HepG2 (cell line): Measurements from ENCODE around the gene VENTX.

Source experiments
- CTCF ChIP-seq: sonication (generic); formaldehyde crosslinking; IDR thresholded peaks from 2 replicates; pipeline ENCODE4 v1.5.0; 2020; ENCODE audit warnings: mild to moderate bottlenecking, missing genetic modification reagents, moderate library complexity
- EZH2 ChIP-seq: conservative IDR thresholded peaks from 2 replicates; pipeline ENCODE4 v1.6.1; 2012; ENCODE audit warnings: mild to moderate bottlenecking, low read depth, low read length, moderate library complexity
- NFIB ChIP-seq: sonication (generic); formaldehyde crosslinking; IDR thresholded peaks from 2 replicates; pipeline ENCODE4 v1.9.0; 2021; ENCODE audit warnings: missing genetic modification reagents, mild to moderate bottlenecking, borderline replicate concordance
- NFIC ChIP-seq: IDR thresholded peaks from 2 replicates; pipeline ENCODE4 v1.6.1; 2012; ENCODE audit warnings: mild to moderate bottlenecking, low read length, inconsistent platforms
- TBX2 ChIP-seq: sonication (generic); formaldehyde crosslinking; IDR thresholded peaks from 2 replicates; pipeline ENCODE4 v1.5.0; 2020; ENCODE audit warnings: missing genetic modification reagents, mild to moderate bottlenecking, borderline replicate concordance
- THYN1 ChIP-seq: sonication (generic); formaldehyde crosslinking; IDR thresholded peaks from 2 replicates; pipeline ENCODE4 v1.8.1; 2023; ENCODE audit warnings: low read depth, mild to moderate bottlenecking, moderate library complexity, missing genetic modification reagents, borderline replicate concordance
- ZBTB20 ChIP-seq: sonication (generic); formaldehyde crosslinking; IDR thresholded peaks from 2 replicates; pipeline ENCODE4 v1.8.1; 2023; ENCODE audit warnings: missing genetic modification reagents, low read depth, mild to moderate bottlenecking, borderline replicate concordance
- ZNF3 ChIP-seq: IDR thresholded peaks from 2 replicates; pipeline ENCODE4 v1.7.0; 2017; ENCODE audit warnings: inconsistent platforms
- ZNF879 ChIP-seq: sonication (generic); formaldehyde crosslinking; IDR thresholded peaks from 2 replicates; pipeline ENCODE4 v1.8.1; 2023; ENCODE audit warnings: missing genetic modification reagents
- TF ChIP-seq, protein P1 (sequence below): sonication (generic); formaldehyde crosslinking; IDR thresholded peaks from 2 replicates; pipeline ENCODE4 v1.4.0; 2020; ENCODE audit warnings: missing genetic modification reagents
- TF ChIP-seq, protein P2 (sequence below), 2 experiments: IDR thresholded peaks; 2 replicates each; pipeline ENCODE4 v1.6.1; 2011 to 2012; ENCODE audit warnings: low read length in 2 of 2, borderline replicate concordance in 1 of 2, low read depth in 1 of 2, mild to moderate bottlenecking in 1 of 2, moderate library complexity in 1 of 2
- TF ChIP-seq, protein P3 (sequence below): sonication (generic); formaldehyde crosslinking; IDR thresholded peaks from 2 replicates; pipeline ENCODE4 v1.4.0; 2020; ENCODE audit warnings: missing genetic modification reagents, borderline replicate concordance
- TF ChIP-seq, protein P4 (sequence below): sonication (generic); formaldehyde crosslinking; IDR thresholded peaks from 2 replicates; pipeline ENCODE4 v1.4.0; 2020; ENCODE audit warnings: missing genetic modification reagents, borderline replicate concordance

- TF ChIP-seq NFIC (no peak), TBX2 (CRISPR knock-in tag) (no peak), NFIB (CRISPR knock-in tag) (no peak), ZBTB20 (no peak), CTCF (CRISPR knock-in tag) (no peak), ZNF3 (CRISPR knock-in tag) (no peak), ZNF879 (no peak), THYN1 (CRISPR knock-in tag) (no peak), EZH2 (no peak)
- TF ChIP-seq, protein P1, sequence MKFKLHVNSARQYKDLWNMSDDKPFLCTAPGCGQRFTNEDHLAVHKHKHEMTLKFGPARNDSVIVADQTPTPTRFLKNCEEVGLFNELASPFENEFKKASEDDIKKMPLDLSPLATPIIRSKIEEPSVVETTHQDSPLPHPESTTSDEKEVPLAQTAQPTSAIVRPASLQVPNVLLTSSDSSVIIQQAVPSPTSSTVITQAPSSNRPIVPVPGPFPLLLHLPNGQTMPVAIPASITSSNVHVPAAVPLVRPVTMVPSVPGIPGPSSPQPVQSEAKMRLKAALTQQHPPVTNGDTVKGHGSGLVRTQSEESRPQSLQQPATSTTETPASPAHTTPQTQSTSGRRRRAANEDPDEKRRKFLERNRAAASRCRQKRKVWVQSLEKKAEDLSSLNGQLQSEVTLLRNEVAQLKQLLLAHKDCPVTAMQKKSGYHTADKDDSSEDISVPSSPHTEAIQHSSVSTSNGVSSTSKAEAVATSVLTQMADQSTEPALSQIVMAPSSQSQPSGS (CRISPR knock-in tag): no peak
- TF ChIP-seq, protein P2, sequence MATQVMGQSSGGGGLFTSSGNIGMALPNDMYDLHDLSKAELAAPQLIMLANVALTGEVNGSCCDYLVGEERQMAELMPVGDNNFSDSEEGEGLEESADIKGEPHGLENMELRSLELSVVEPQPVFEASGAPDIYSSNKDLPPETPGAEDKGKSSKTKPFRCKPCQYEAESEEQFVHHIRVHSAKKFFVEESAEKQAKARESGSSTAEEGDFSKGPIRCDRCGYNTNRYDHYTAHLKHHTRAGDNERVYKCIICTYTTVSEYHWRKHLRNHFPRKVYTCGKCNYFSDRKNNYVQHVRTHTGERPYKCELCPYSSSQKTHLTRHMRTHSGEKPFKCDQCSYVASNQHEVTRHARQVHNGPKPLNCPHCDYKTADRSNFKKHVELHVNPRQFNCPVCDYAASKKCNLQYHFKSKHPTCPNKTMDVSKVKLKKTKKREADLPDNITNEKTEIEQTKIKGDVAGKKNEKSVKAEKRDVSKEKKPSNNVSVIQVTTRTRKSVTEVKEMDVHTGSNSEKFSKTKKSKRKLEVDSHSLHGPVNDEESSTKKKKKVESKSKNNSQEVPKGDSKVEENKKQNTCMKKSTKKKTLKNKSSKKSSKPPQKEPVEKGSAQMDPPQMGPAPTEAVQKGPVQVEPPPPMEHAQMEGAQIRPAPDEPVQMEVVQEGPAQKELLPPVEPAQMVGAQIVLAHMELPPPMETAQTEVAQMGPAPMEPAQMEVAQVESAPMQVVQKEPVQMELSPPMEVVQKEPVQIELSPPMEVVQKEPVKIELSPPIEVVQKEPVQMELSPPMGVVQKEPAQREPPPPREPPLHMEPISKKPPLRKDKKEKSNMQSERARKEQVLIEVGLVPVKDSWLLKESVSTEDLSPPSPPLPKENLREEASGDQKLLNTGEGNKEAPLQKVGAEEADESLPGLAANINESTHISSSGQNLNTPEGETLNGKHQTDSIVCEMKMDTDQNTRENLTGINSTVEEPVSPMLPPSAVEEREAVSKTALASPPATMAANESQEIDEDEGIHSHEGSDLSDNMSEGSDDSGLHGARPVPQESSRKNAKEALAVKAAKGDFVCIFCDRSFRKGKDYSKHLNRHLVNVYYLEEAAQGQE (IDR thresholded peaks at IDR 0.05; ENCODE audit: borderline replicate concordance in 1 of 2, low read depth in 1 of 2, low read length in 2 of 2): no peak
- TF ChIP-seq, protein P3, sequence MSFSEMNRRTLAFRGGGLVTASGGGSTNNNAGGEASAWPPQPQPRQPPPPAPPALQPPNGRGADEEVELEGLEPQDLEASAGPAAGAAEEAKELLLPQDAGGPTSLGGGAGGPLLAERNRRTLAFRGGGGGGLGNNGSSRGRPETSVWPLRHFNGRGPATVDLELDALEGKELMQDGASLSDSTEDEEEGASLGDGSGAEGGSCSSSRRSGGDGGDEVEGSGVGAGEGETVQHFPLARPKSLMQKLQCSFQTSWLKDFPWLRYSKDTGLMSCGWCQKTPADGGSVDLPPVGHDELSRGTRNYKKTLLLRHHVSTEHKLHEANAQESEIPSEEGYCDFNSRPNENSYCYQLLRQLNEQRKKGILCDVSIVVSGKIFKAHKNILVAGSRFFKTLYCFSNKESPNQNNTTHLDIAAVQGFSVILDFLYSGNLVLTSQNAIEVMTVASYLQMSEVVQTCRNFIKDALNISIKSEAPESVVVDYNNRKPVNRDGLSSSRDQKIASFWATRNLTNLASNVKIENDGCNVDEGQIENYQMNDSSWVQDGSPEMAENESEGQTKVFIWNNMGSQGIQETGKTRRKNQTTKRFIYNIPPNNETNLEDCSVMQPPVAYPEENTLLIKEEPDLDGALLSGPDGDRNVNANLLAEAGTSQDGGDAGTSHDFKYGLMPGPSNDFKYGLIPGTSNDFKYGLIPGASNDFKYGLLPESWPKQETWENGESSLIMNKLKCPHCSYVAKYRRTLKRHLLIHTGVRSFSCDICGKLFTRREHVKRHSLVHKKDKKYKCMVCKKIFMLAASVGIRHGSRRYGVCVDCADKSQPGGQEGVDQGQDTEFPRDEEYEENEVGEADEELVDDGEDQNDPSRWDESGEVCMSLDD (CRISPR knock-in tag): no peak
- TF ChIP-seq, protein P4, sequence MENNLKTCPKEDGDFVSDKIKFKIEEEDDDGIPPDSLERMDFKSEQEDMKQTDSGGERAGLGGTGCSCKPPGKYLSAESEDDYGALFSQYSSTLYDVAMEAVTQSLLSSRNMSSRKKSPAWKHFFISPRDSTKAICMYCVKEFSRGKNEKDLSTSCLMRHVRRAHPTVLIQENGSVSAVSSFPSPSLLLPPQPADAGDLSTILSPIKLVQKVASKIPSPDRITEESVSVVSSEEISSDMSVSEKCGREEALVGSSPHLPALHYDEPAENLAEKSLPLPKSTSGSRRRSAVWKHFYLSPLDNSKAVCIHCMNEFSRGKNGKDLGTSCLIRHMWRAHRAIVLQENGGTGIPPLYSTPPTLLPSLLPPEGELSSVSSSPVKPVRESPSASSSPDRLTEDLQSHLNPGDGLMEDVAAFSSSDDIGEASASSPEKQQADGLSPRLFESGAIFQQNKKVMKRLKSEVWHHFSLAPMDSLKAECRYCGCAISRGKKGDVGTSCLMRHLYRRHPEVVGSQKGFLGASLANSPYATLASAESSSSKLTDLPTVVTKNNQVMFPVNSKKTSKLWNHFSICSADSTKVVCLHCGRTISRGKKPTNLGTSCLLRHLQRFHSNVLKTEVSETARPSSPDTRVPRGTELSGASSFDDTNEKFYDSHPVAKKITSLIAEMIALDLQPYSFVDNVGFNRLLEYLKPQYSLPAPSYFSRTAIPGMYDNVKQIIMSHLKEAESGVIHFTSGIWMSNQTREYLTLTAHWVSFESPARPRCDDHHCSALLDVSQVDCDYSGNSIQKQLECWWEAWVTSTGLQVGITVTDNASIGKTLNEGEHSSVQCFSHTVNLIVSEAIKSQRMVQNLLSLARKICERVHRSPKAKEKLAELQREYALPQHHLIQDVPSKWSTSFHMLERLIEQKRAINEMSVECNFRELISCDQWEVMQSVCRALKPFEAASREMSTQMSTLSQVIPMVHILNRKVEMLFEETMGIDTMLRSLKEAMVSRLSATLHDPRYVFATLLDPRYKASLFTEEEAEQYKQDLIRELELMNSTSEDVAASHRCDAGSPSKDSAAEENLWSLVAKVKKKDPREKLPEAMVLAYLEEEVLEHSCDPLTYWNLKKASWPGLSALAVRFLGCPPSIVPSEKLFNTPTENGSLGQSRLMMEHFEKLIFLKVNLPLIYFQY (CRISPR knock-in tag): no peak
Observed at GRCh38 chr10:133215586-133215985, 22.1 kb upstream of the VENTX start.
